Activated CD4-positive, alpha-beta T cell treated with anti-CD3 and anti-CD28 coated beads, Interleukin-10, Interleukin-2, amounts not matched to agents 100 ng/mL and 50 ng/mL, durations not matched to agents 16 hours and 8 hours (primary cell): ENCODE measurements around the gene SMYD3.
"Not testable (repeated sequence)": the region's sequence is repeated elsewhere in the genome, so short reads cannot be mapped to it uniquely, and the experiment has no call there.

Experiments
- DNase-seq: peaks from one replicate; pipeline ENCODE4 v3.0.0-alpha.2; 2020

SMYD3 gene

DNA sequence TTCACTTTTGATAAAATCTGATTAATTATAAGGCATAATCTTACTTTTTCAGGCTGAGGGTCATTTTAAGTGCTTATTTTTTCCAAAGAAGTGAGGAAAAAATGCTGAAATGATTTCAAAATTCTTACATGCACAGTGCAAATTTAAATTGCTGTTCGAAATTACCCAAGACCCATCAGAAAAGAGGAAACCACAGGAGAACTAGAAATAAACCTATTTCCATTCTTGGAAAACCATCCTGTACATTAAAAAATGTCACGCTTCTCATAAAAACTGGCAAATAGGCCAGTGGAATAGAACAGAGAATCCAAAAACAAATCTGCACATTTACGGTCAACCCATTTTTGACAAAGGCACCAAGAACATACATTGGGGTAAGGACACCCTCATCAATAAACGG, 414.9 kb downstream of the SMYD3 start:
- DNase-seq: no peak

GRCh38 chr1:246091477-246091876, 415.6 kb downstream of the SMYD3 start:
- peak; percentile 15 for DNase-seq

DNA sequence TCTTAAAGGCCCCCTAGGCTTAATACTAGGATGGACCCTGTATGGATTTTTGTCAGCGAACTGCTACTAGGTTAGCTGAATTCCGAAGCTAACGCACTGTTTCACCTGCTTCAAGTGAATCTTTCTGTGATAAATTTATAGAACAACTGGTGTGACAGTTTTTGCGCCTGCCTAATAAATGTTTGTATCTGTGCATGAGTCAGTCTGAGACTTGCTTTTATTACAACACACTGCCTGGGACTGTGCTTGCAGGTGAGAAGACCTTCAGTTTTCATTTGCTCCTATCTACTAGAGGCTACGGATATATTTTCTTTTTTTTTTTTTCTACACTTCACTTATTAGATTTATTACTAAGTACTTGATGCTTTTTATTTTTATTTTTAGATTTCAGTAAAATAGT, 420.9 kb downstream of the SMYD3 start:
- no peak for DNase-seq

DNA sequence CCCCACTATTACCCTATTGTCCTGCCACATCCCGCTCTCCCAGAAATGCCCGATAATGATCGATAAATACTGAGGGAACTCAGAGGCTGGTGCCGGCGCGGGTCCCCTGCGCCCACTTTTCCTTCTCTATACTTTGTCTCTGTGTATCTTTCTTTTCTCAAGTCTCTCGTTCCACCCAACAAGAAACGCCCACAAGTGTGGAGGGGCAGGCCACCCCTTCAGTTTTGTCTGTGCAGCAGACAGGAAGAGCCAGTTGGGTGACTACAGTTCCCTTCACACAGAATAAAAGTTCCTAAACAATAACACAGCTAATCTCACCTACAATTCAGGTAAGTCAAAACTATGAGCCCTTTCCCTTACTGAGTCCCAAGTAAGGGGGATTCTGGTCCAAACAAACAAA, 423.7 kb downstream of the SMYD3 start:
- no peak for DNase-seq

DNA sequence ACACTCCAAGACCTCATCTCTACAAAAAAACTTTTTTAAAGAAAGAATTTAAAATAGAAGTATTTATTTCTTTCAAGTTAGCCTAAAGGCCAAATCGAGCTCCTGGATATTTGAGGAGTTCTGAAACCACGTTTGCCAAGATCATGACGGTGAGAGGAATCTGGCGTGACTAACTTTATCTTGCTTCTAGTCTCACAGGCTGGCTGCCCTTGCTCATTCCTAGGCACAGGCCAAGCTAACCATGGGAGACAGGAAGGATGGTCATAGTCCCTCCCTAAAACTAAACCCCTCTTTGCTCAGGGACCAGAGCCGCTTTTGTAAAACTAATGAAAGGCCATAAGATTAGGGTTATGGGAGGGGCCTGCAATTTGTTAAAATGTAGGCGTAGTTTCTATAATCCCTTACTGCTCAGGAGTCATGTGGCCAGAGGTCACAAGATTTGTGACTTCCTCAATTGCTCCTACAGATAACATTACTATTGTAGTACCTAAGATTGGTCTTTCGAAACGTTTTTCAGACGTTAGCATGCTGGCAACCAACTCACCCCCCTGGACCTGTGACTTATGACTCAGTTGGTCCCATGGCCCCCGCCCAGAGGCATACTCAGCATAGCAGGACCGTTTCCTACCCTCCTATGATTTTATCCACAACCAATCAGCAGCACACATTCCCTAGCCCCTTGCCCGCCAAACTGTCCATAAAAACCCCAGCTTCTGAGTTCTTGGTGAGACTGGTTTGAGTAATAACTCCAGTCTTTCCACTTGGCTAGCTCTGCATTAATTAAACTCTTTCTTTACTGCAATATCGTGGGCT, 425.0 kb downstream of the SMYD3 start:
- no peak for DNase-seq

DNA sequence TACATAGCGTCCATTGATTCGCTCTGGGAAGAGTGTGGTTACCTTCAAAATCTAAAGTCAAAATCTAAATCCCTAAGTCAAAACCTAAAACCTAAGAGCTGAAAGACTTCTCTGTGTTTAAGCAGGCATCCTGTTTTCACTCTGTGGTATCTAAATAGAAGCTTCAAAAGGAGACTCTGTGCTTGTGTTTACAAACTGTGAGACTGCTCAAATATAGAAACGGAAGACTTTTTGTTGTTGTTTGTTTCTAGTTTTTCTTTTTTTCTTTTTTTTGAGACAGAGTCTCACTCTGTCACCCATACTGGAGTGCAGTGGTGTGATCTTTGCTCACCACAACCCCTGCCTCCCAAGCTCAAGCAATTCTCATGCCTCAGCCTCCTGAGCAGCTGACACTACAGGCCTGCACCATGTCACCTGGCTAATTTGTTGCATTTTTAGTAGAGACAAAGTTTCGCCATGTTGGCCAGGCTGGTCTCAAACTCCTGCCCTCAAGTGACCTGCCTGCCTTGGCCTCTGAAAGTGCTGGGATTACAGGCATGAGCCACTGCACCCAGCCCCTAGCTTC, 425.9 kb downstream of the SMYD3 start:
- no peak for DNase-seq

DNA sequence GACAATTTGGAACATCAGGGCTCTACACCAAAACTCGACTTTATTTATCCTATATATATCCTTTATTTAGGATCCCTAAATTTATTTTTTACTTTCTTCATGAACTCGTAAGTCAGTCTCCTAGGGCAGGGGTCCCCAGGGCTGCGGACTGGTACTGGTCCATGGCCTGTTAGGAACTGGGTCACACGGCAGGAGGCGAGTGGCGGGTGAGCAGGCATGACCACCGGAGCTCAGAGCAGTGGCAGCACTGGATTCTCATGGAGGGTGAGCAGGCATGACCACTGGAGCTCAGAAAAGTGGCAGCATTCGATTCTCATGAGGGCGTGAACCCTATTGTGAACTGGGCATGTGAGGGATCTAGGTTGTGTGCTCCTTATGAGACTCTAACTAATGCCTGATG, 427.0 kb downstream of the SMYD3 start:
- DNase-seq: no peak

- no peak for DNase-seq
Measured at GRCh38 chr1:246078888-246079252, 428.2 kb downstream of the SMYD3 start.

GRCh38 chr1:246078126-246078887, 428.8 kb downstream of the SMYD3 start:
- DNase-seq: no peak

GRCh38 chr1:246077476-246077875, 429.6 kb downstream of the SMYD3 start:
- DNase-seq: no peak

DNA sequence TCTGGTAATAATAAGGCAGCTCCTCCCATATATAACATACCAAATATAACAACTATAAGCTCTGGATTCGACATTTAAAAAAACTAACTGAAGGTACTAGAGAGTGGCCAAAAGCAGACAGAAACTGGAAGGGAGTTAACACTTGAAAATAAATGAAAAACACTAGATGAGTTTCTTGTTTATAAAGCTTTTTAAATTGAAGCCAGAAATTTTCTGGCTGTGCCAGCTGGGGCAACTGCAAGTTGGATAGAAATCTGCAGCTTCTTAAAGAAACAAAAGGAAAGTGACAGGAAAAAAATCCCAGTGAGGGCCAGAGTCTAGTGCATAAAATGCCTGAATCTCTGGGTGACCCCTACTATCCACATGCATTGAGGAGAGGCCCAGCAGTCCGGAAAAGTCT, 432.7 kb downstream of the SMYD3 start:
- no peak for DNase-seq

- DNase-seq: no peak
Measured at GRCh38 chr1:246072456-246072955, 434.6 kb downstream of the SMYD3 start.

GRCh38 chr1:246071981-246072380, 435.1 kb downstream of the SMYD3 start:
- not testable (repeated sequence) for DNase-seq

- not testable (repeated sequence) for DNase-seq
Measured at GRCh38 chr1:246071561-246071960, 435.5 kb downstream of the SMYD3 start.

DNA sequence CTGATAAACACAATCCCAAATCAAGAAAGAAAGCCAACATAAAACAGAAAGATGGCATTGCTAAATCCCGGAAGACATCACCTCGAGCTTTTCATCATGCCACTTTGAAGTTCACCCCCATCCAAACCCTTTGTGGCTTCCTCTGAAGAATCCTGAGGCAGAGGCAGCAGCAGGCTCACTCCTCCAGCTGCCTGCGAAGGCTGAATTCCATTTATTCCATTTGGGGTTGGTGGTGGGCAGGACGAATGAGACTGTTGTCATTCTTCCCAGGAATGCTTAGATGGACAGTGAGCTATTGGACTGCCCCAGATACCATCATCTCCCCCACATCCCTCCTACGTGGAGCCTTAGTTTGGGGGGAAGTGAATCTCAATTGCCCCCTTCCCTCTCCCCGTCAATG, 437.5 kb downstream of the SMYD3 start:
- no peak for DNase-seq

DNA sequence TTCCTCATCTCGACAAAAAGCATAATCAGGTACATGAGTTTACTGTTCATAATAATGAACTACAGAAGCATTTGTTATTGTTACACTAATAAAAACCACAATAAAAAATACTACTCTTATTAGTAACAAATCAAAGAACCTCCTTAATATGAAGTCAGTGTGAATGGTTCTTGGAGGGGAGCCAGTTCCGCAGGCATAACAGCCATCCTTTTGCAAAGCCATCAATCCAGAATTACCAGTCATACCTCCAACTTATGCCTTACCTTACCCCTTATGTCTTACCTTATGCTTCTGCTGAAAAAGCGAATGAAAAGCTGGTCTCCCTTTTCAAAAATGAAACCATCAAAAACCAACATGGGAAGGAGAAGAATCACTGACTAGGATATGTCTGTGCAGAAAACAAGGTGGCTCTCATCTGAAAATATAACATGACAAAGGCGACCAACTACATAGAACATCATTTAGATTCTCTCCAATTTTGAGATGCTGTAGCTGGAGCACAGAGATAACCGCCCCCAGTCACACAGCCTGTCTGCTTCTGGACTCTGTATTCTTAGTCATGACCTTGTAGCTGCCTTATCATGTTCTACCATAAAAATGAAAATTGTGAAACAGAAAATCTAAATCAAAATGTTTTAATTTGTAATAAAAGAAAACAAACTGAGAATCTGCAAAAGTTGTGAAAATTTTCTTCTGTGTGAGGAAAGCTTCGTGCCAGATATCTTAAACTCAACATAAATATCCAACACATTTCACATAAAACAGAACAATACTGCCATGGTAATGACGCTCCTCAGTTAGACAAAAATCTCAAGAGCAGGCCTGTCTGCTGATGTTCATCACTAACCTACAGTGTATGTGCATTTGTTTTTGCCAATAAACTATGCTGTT, 438.2 kb downstream of the SMYD3 start:
- DNase-seq: no peak

GRCh38 chr1:246068217-246068512, 438.9 kb downstream of the SMYD3 start:
- no peak for DNase-seq

GRCh38 chr1:246067432-246068216, 439.5 kb downstream of the SMYD3 start:
- peak; percentile 9 for DNase-seq

GRCh38 chr1:246066573-246066972, 440.5 kb downstream of the SMYD3 start:
- no peak for DNase-seq

GRCh38 chr1:246065592-246065991, 441.5 kb downstream of the SMYD3 start:
- DNase-seq: no peak

DNA sequence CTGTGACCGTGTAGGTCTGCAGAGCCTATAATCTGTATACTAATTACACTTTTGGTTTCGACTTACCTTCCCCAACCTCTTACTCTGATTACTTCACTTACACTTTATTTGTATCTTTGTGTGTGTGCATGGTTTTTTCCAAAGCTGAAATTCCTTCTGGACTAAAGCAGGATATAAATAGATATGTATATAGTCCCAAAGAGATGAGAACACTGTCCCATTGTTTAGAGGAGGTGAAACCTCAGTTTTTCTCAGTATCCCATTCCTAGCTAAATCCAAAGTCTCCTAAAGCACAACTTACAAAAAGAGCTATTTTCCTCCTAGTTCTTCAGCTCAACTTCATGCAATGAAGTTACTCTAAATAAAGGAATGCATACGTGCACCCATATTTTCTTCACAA, 442.2 kb downstream of the SMYD3 start:
- no peak for DNase-seq

DNA sequence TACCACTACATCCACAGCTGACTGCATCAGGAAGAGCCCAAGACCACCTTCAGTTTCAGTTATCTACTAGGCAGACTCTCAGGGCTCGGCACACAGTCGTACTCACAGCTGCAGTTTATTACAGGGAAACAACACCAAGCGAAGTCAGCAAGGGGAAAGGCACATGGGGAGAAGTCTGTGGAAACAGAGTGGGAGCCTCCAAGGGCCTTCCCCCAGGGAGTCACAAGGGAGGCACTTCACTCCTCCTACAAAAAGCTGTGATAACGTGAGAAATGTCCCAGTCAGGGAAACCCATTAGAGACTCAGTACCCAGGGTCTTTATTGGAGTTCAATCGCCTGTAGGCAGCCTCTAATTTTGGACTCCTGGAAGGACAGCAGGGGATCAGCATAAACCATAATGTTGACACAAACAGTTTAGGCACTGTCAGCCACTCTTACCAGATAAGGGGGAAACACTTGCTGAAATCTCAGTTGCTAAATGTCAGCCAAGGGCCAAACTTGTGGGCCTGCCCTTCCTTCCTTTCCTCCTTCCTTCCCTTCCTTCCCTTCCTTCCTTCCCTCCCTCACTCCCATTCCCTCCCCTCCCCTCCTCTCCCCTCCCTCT, 444.0 kb downstream of the SMYD3 start:
- DNase-seq: no peak
